Measurements from ENCODE around the gene DENND5B. TPM values are rescaled to one million over a fixed set of nuclear protein-coding genes. Genes with fewer than 3 reads are reported as not detected.
"Not testable (repeated sequence)": the region's sequence is repeated elsewhere in the genome, so short reads cannot be mapped to it uniquely, and the experiment has no call there.

The DENND5B gene
- total and polyA plus RNA-seq, 7 donors, result 4.8 to 24.3 (median 13.6) TPM

- TF ChIP-seq CTCF (IDR thresholded peaks at IDR 0.05), result no peak
- intact Hi-C loops (cut with DNase I), result no loop called here
- no peaks in the 10 kb centered on the region for H3K4me1 ChIP-seq
- H3K27ac ChIP-seq, result no peak overlapping the region
- H3K27me3 ChIP-seq (ENCODE audit: insufficient read depth in 3 of 3, low read length in 2 of 3), result no peaks in the 10 kb centered on the region
- DNase-seq (no peak), ATAC-seq (no peak)
- no peaks in the 10 kb centered on the region for H3K9me3 ChIP-seq
- WGBS, 3 donors, result 94 to 99% (median 97%) methylated on average over 4 of the region's 4 CpGs
- no peaks in the 10 kb centered on the region for H3K36me3 ChIP-seq (ENCODE audit: insufficient read depth in 1 of 2, low read depth in 1 of 2)
- H3K4me3 ChIP-seq, result no peak overlapping the region
These were observed 31.1 kb upstream of the DENND5B start for GRCh38 chr12:31622038-31622437.

- TF ChIP-seq CTCF (IDR thresholded peaks at IDR 0.05), result no peak
- intact Hi-C loops (cut with DNase I), result no loop called here
- Histone ChIP-seq H3K27me3 (ENCODE audit: insufficient read depth in 3 of 3, low read length in 2 of 3) (no peaks in the 10 kb centered on the region), H3K4me1 (no peaks in the 10 kb centered on the region), H3K27ac (no peak overlapping the region), H3K36me3 (ENCODE audit: insufficient read depth in 1 of 2, low read depth in 1 of 2) (no peaks in the 10 kb centered on the region), H3K4me3 (no peak overlapping the region), H3K9me3 (no peaks in the 10 kb centered on the region)
- DNase-seq (no peak), ATAC-seq (no peak)
- 69 to 99% (median 94%) methylated on average over 2 of the region's 2 CpGs for WGBS, 3 donors
These were observed 29.4 kb upstream of the DENND5B start for GRCh38 chr12:31620311-31620710.

GRCh38 chr12:31618228-31619025 lies 27.5 kb upstream of the DENND5B start:
- no peak for TF ChIP-seq CTCF (IDR thresholded peaks at IDR 0.05)
- intact Hi-C loops (cut with DNase I), result no loop called here
- 86 to 90% (median 87%) methylated on average over 3 of the region's 3 CpGs for WGBS, 3 donors
- Histone ChIP-seq H3K27ac (no peak overlapping the region), H3K9me3 (no peaks in the 10 kb centered on the region), H3K4me1 (no peaks in the 10 kb centered on the region), H3K36me3 (ENCODE audit: insufficient read depth in 1 of 2, low read depth in 1 of 2) (no peaks in the 10 kb centered on the region), H3K27me3 (ENCODE audit: insufficient read depth in 3 of 3, low read length in 2 of 3) (no peaks in the 10 kb centered on the region), H3K4me3 (no peak overlapping the region)
- DNase-seq (no peak), ATAC-seq (no peak)

- 85 to 91% (median 90%) methylated on average over 2 of the region's 2 CpGs for WGBS, 3 donors
- H3K9me3 ChIP-seq, result peaks cover 15% of the 10 kb centered on the region
- DNase-seq, result no peak
- no peak for TF ChIP-seq CTCF (IDR thresholded peaks at IDR 0.05)
- no peak for ATAC-seq
- H3K36me3 ChIP-seq (ENCODE audit: insufficient read depth in 1 of 2, low read depth in 1 of 2), result no peaks in the 10 kb centered on the region
- intact Hi-C loops (cut with DNase I), result no loop called here
- H3K27ac ChIP-seq, result no peak overlapping the region
- H3K27me3 ChIP-seq (ENCODE audit: insufficient read depth in 3 of 3, low read length in 2 of 3), result no peaks in the 10 kb centered on the region
- no peak overlapping the region for H3K4me3 ChIP-seq
- H3K4me1 ChIP-seq, result no peaks in the 10 kb centered on the region
These were observed 21.9 kb upstream of the DENND5B start for GRCh38 chr12:31612819-31613218.

- H3K36me3 ChIP-seq (ENCODE audit: insufficient read depth in 1 of 2, low read depth in 1 of 2); H3K4me3 ChIP-seq; DNase-seq; ATAC-seq; H3K27me3 ChIP-seq (ENCODE audit: insufficient read depth in 3 of 3, low read length in 2 of 3); H3K4me1 ChIP-seq; intact Hi-C loops (cut with DNase I); H3K27ac ChIP-seq: not testable (repeated sequence)
- peaks cover 22% of the 10 kb centered on the region for H3K9me3 ChIP-seq
- 75 to 88% (median 85%) methylated on average over 2 of the region's 2 CpGs for WGBS, 3 donors
These were observed 17.4 kb upstream of the DENND5B start for GRCh38 chr12:31608299-31608698.
